ENCODE results near the gene FAM117A.
"Not testable (repeated sequence)": the region's sequence is repeated elsewhere in the genome, so short reads cannot be mapped to it uniquely, and the experiment has no call there.

Gene FAM117A

GRCh38 chr17:49676276-49676868 lies 87.6 kb downstream of the FAM117A start:
- DNase-seq = no peak

- DNase-seq = no peak
Observed at GRCh38 chr17:49674507-49674906, 89.4 kb downstream of the FAM117A start.

GRCh38 chr17:49673679-49674078 lies 90.3 kb downstream of the FAM117A start:
- not testable (repeated sequence) for DNase-seq

- DNase-seq = no peak
Observed at GRCh38 chr17:49670641-49671040, 93.3 kb downstream of the FAM117A start.

- DNase-seq = no peak
Observed at GRCh38 chr17:49670002-49670401, 93.9 kb downstream of the FAM117A start.

- DNase-seq = no peak
Observed at GRCh38 chr17:49667854-49668253, 96.1 kb downstream of the FAM117A start.

- no peak for DNase-seq
Observed at GRCh38 chr17:49664706-49665211, 99.2 kb downstream of the FAM117A start.

Data from NCI-H2081 treated with DMSO at 0.1 percent for 48 hours (cell line).